HUES6 (cell line): ENCODE data around the gene COA1.
"Not testable (repeated sequence)": the region's sequence is repeated elsewhere in the genome, so short reads cannot be mapped to it uniquely, and the experiment has no call there.

Source experiments
- H3K27ac ChIP-seq: 2 replicates; pipeline ENCODE4 v1.7.0; 2013; ENCODE audit warnings: low read depth, mild to moderate bottlenecking, low read length, inconsistent platforms
- H3K27me3 ChIP-seq: 2 replicates; pipeline ENCODE4 v1.6.1; 2013; ENCODE audit warnings: low read length; ENCODE audit not compliant: control insufficient read depth, insufficient read depth
- H3K36me3 ChIP-seq: 2 replicates; pipeline ENCODE4 v1.6.1; 2013; ENCODE audit warnings: low read length; ENCODE audit not compliant: control insufficient read depth, insufficient read depth
- H3K4me1 ChIP-seq: 2 replicates; pipeline ENCODE4 v1.6.1; 2013; ENCODE audit warnings: low read length; ENCODE audit not compliant: control insufficient read depth, insufficient read depth
- H3K4me3 ChIP-seq: 2 replicates; pipeline ENCODE4 v1.5.1; 2013; ENCODE audit warnings: low read depth, low read length
- H3K9ac ChIP-seq: one replicate; pipeline ENCODE4 v1.6.1; 2013; ENCODE audit warnings: mild to moderate bottlenecking, low read length
- H3K9me3 ChIP-seq: 2 replicates; pipeline ENCODE4 v1.6.1; 2013; ENCODE audit warnings: low read depth, low read length; ENCODE audit not compliant: control insufficient read depth, insufficient read depth

Gene COA1

DNA sequence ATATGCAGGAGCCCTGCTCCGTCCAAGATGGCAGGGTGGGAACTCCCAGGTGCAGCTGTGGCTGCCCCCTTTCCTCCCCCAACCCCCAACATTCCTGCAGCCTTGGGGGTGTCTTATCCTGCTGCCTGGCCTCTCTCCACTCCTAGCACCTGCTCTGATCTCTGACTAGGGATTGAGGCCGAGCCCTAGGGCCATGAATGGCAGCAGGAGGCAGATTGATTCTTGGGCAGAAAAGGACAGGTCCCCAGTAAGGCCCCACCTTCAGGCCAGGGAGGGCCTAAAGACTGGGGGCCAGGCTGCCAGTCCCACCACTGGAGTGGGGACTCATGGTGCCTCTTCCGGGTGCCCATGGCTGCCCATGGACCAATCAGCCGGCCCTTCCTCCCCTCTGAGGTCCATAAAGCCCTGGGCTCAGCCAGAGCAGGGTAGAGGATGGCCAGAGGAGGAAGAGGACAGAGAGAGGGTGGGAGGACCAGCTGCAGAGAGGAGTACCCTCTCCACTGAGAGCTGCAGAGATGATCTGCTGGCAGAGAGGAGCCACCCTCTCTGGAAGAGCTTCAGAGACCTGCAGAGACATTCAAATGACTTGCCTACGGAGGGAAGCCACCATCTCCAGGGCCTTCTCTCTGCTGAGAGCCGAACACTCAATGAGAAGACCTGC lies 8.3 kb upstream of the COA1 start:
- Histone ChIP-seq H3K9ac (no peak overlapping the region), H3K36me3 (no peaks in the 10 kb centered on the region), H3K4me3 (no peak overlapping the region), H3K9me3 (0 out of 2 replicates have a peak, but pooled peaks cover 2% of the 10 kb centered on the region), H3K27me3 (no peaks in the 10 kb centered on the region), H3K27ac (no peak overlapping the region), H3K4me1 (no peaks in the 10 kb centered on the region)

DNA sequence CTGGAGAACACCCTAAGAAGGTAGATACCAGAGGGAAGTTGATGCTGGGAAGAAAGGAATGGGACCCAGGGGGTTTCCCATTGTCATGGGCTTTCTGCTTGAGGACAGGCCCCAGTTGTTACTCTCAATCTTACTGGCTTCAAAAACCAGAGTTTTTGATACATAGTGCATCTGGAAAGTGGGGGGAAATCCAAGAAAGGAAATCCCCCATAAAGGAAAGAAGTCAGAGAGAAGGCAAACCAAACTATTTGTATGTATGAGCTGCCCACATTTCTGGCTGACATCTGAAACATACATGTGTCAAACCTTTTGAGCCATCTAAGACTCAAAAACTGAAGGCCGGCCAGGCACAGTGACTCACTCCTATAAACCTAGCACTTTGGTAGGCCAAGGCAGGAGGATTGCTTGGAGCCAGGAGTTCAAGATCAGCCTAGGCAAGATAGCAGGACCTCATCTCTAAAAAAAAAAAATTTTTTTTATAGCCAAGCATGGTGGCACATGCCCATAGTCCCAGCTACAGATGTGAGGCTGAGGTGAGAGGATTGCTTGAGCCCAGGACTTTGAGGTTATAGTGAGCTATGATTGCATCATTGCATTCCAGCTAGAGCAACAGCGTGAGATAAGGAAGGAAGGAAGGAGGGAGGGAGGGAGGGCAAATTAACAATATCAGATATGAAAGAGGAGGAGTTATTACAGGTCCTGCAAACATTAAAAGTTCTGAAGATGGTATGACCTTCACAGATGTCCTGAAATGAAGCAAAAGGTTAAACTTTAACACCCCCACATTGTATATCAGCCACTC lies 6.7 kb upstream of the COA1 start:
- H3K4me3 ChIP-seq: no peak overlapping the region
- H3K27ac ChIP-seq: no peak overlapping the region
- no peak overlapping the region for H3K9ac ChIP-seq
- H3K9me3 ChIP-seq: 0 out of 2 replicates have a peak, but pooled peaks cover 2% of the 10 kb centered on the region
- H3K4me1 ChIP-seq: no peaks in the 10 kb centered on the region
- H3K27me3 ChIP-seq: no peaks in the 10 kb centered on the region
- no peaks in the 10 kb centered on the region for H3K36me3 ChIP-seq

DNA sequence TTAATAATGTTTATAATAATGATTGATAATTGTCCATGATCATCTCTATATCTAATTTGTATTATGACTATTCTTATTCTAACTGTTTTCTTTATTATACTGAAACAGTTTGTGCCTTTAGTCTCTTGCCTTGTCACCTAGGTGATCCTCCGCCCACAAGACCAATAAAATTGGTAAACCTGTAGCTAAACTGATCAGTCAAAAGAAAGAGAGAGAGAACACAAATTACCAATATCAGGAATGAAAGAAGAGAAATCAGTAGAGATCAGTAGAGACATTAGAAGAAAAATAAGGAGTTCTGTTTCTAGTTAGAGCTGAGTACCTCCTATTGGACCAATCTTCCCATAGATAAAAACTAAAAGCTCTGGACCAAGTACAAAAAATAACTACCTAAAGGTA lies 6.1 kb upstream of the COA1 start:
- Histone ChIP-seq H3K27ac (no peak overlapping the region), H3K27me3 (no peaks in the 10 kb centered on the region), H3K4me3 (no peak overlapping the region), H3K36me3 (no peaks in the 10 kb centered on the region), H3K9me3 (0 out of 2 replicates have a peak, but pooled peaks cover 2% of the 10 kb centered on the region), H3K9ac (no peak overlapping the region), H3K4me1 (no peaks in the 10 kb centered on the region)

- not testable (repeated sequence) for H3K36me3 ChIP-seq, H3K4me1 ChIP-seq, H3K9ac ChIP-seq
These were observed 5.4 kb upstream of the COA1 start for GRCh38 chr7:43734575-43735332.

GRCh38 chr7:43731494-43731893 lies 2.2 kb upstream of the COA1 start:
- H3K9ac ChIP-seq, H3K27ac ChIP-seq, H3K4me1 ChIP-seq, H3K4me3 ChIP-seq, H3K27me3 ChIP-seq, H3K9me3 ChIP-seq, H3K36me3 ChIP-seq: not testable (repeated sequence)

More at GRCh38 chr7:43734575-43735332, 5.4 kb upstream of the COA1 start:
- H3K4me3 ChIP-seq, H3K27ac ChIP-seq, H3K27me3 ChIP-seq, H3K9me3 ChIP-seq: not testable (repeated sequence)

DNA sequence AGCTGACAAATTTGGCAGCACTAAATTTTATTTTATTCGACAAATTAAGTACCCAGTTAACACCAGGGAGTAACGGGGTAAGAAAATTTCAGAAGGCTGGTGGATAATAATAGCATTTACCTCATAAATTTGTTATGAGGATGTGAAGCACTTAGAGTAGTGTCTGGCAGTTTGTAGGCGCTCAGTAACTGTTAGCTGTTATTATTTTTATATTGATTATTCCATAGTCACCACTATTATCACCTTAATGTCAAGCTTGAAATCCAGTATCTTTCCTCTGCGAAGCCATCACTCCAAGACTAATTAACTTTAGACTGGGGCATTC lies 563 bp upstream of the COA1 start:
- Histone ChIP-seq H3K36me3 (0 out of 2 replicates have a peak, but pooled peaks cover 4% of the 10 kb centered on the region), H3K4me3 (peak overlapping the region; percentile 88), H3K9ac (peak overlapping the region; percentile 92), H3K27ac (peak overlapping the region; percentile 67; the same call in 1 of the 2 replicates), H3K4me1 (no peaks in the 10 kb centered on the region), H3K27me3 (no peaks in the 10 kb centered on the region), H3K9me3 (no peaks in the 10 kb centered on the region)

DNA sequence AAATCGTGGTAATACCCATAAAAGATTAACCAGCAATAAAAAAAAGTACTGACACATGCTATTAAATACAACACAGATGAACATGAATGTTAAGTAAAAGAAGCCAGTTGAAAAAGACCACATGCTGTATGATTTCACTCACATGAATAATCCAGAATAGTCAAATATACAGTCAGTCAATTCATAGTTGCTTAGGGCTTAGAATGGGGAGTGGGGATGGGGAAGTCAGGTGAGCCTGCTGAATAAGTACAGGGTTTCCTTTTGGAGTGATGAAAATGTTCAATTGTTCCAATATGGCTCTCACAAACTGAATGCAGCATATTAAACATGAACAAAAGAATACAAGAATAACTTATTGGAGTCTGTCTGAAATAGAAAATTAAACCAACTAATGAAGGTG lies 1.8 kb downstream of the COA1 start:
- no peak overlapping the region for H3K9ac ChIP-seq
- H3K36me3 ChIP-seq: 0 out of 2 replicates have a peak, but pooled peaks cover 4% of the 10 kb centered on the region
- no peaks in the 10 kb centered on the region for H3K4me1 ChIP-seq
- H3K27me3 ChIP-seq: no peaks in the 10 kb centered on the region
- no peak overlapping the region for H3K27ac ChIP-seq
- H3K4me3 ChIP-seq: no peak overlapping the region
- H3K9me3 ChIP-seq: no peaks in the 10 kb centered on the region

DNA sequence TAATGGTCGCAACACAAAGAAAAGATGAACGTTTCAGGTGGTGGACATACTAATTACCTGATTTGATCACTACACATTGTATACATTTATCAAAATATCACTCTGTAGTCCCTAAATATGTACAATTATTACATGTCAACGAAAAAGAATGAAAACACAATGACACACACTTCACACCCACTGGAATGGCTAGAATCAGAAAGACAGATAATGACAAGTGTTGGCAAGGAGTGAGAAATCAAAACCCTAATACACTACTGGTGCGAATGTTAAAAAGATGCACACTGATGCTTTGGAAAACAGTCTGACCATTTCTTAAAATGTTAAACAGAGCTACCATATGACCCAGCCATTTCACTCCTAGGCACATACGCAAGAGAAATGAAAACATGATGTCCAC lies 2.3 kb downstream of the COA1 start:
- Histone ChIP-seq H3K4me1 (no peaks in the 10 kb centered on the region), H3K9me3 (no peaks in the 10 kb centered on the region), H3K9ac (no peak overlapping the region), H3K27ac (no peak overlapping the region), H3K27me3 (no peaks in the 10 kb centered on the region), H3K4me3 (0 out of 2 replicates have a peak overlapping the region, but pooled peaks have one; percentile 5), H3K36me3 (0 out of 2 replicates have a peak, but pooled peaks cover 4% of the 10 kb centered on the region)

GRCh38 chr7:43726466-43726865 lies 2.9 kb downstream of the COA1 start:
- Histone ChIP-seq H3K27ac (no peak overlapping the region), H3K4me1 (no peaks in the 10 kb centered on the region), H3K9ac (no peak overlapping the region), H3K4me3 (no peak overlapping the region), H3K9me3 (no peaks in the 10 kb centered on the region), H3K27me3 (no peaks in the 10 kb centered on the region), H3K36me3 (0 out of 2 replicates have a peak, but pooled peaks cover 4% of the 10 kb centered on the region)

DNA sequence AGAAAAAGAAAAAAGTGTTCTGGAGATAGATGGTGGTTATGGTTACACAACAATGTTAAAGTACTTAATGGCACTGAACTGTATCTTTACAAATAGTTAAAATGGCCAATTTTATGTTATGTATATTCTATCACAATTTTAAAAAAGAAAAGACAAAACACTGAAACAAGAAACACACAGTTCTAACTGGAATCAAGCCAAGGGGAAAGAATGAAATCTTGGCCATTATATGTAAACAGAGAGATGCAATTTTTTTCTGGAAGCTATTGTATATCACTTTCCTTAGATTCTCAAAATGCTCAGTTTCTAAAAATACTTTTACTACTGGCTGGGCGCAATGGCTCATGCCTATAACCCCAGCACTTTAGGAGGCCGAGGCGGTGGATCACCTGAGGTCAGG lies 4.1 kb downstream of the COA1 start:
- H3K4me1 ChIP-seq: no peaks in the 10 kb centered on the region
- no peak overlapping the region for H3K4me3 ChIP-seq
- no peak overlapping the region for H3K9ac ChIP-seq
- H3K27ac ChIP-seq: no peak overlapping the region
- H3K36me3 ChIP-seq: 0 out of 2 replicates have a peak, but pooled peaks cover 4% of the 10 kb centered on the region
- no peaks in the 10 kb centered on the region for H3K9me3 ChIP-seq
- H3K27me3 ChIP-seq: no peaks in the 10 kb centered on the region

- H3K36me3 ChIP-seq: 0 out of 2 replicates have a peak, but pooled peaks cover 4% of the 10 kb centered on the region
- no peaks in the 10 kb centered on the region for H3K27me3 ChIP-seq
- no peaks in the 10 kb centered on the region for H3K4me1 ChIP-seq
- H3K27ac ChIP-seq: no peak overlapping the region
- no peak overlapping the region for H3K9ac ChIP-seq
- no peak overlapping the region for H3K4me3 ChIP-seq
- H3K9me3 ChIP-seq: peaks cover 4% of the 10 kb centered on the region; the same call in 1 of the 2 replicates
These were observed 6.3 kb downstream of the COA1 start for GRCh38 chr7:43723007-43723341.
